H1 (cell line): Measurements from ENCODE around the gene CEP128. TPM values are rescaled to one million over a fixed set of nuclear protein-coding genes. Genes with fewer than 3 reads are reported as not detected.

Source experiments
- BRCA1 ChIP-seq: IDR thresholded peaks from 2 replicates; pipeline ENCODE4 v1.6.1; 2012; ENCODE audit warnings: low read depth, low read length, improper control_type of control experiment
- HDAC2 ChIP-seq, 2 experiments: fragments of 300-600 bp in 1 of 2; sonication (generic) in 1 of 2; IDR thresholded peaks; 2 replicates each; pipeline ENCODE4 v1.6.1; 2011 to 2012; ENCODE audit warnings: low read depth in 2 of 2, low read length in 2 of 2, mild to moderate bottlenecking in 2 of 2, moderate library complexity in 2 of 2, borderline replicate concordance in 1 of 2, inconsistent platforms in 1 of 2
- JUND ChIP-seq: IDR thresholded peaks from 2 replicates; pipeline ENCODE4 v1.6.1; 2011; ENCODE audit warnings: mild to moderate bottlenecking, improper control_type of control experiment, low read length
- MAFK ChIP-seq: IDR thresholded peaks from 2 replicates; pipeline ENCODE4 v1.6.1; 2012; ENCODE audit warnings: low read depth, mild to moderate bottlenecking, improper control_type of control experiment, low read length
- NANOG ChIP-seq: IDR thresholded peaks from 2 replicates; pipeline ENCODE4 v1.6.1; 2011; ENCODE audit warnings: low read length, low read depth, mild to moderate bottlenecking, inconsistent platforms; ENCODE audit not compliant: insufficient read depth, poor library complexity, severe bottlenecking
- SAP30 ChIP-seq: fragments of 300-600 bp; sonication (generic); IDR thresholded peaks from 2 replicates; pipeline ENCODE4 v1.7.1; 2012; ENCODE audit warnings: low read length, moderate library complexity, mild to moderate bottlenecking, inconsistent platforms; ENCODE audit not compliant: insufficient read depth, insufficient replicate concordance
- SIN3A ChIP-seq, 2 experiments: IDR thresholded peaks in 1 of 2; conservative IDR thresholded peaks in 1 of 2; 2 replicates each; pipeline ENCODE4 v1.6.1; 2011 to 2012; ENCODE audit warnings: low read length in 2 of 2, improper control_type of control experiment in 1 of 2, low read depth in 1 of 2, mild to moderate bottlenecking in 1 of 2
- polyA plus RNA-seq, 7 experiments: library from polyadenylated mRNA; depleted of rRNA in 3 of 7; stranded (reverse) in 5 of 7; unstranded in 2 of 7; fragments of >200 nt in 5 of 7; fragments of 200-250 nt in 2 of 7; gene quantifications; 1 replicate in 5 of 7; 2 replicates in 1 of 7; 4 replicates in 1 of 7; pipeline versions ENCODE4 v1.2.1 to v1.2.3, GENCODE V29; 2011 to 2013; ENCODE audit warnings: missing spikeins in 2 of 7, mixed read lengths in 2 of 7
- total RNA-seq: library from RNA; stranded (reverse); fragmentation: NEBNext Ultra II Directional; extraction: Animal tissue kit (Norgen Biotek cat#: 25700); gene quantifications from 2 replicates; pipeline ENCODE4 v1.2.1, GENCODE V29; 2021
- TF ChIP-seq, protein P1 (sequence below): fragments of 300-600 bp; sonication (generic); IDR thresholded peaks from 2 replicates; pipeline ENCODE4 v1.7.1; 2012; ENCODE audit warnings: low read length, moderate library complexity, mild to moderate bottlenecking, inconsistent platforms; ENCODE audit not compliant: insufficient replicate concordance

CEP128 gene
- total and polyA plus RNA-seq, 2 of the 8 experiments (the other 6 are each of a cell fraction or from before 2014, with no cell fraction given): 1.9 to 17.0 TPM

DNA sequence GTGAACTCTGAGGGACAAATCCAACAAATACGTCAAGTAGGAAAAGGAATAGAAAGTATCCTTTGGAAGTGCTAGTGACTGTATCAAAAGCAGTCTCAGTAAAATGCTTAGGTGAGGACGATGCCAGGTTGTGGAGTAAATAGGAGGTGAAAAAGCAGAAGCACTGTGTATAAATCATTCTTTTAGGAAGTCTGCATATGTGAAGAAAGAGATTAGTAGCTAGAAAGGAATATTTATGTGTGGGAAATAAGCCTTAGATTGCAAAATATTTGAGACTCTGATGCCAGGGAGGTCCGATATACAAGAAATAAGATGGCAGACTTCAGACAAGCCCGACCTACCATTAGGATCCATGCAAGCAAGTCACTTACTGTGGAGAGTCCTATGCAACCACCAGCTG, 7.9 kb downstream of the CEP128 start (continued):
- TF ChIP-seq HDAC2 (IDR thresholded peaks at IDR 0.05; ENCODE audit: borderline replicate concordance in 1 of 2, low read depth in 2 of 2, low read length in 2 of 2) (no peak), SIN3A (conservative IDR thresholded peaks at IDR 0.05 in 1 of 2, IDR thresholded peaks at IDR 0.05 in 1 of 2; ENCODE audit: low read depth in 1 of 2, low read length in 2 of 2) (no peak), SAP30 (no peak), NANOG (no peak), MAFK (no peak), JUND (no peak), BRCA1 (no peak)
- TF ChIP-seq, protein P1, sequence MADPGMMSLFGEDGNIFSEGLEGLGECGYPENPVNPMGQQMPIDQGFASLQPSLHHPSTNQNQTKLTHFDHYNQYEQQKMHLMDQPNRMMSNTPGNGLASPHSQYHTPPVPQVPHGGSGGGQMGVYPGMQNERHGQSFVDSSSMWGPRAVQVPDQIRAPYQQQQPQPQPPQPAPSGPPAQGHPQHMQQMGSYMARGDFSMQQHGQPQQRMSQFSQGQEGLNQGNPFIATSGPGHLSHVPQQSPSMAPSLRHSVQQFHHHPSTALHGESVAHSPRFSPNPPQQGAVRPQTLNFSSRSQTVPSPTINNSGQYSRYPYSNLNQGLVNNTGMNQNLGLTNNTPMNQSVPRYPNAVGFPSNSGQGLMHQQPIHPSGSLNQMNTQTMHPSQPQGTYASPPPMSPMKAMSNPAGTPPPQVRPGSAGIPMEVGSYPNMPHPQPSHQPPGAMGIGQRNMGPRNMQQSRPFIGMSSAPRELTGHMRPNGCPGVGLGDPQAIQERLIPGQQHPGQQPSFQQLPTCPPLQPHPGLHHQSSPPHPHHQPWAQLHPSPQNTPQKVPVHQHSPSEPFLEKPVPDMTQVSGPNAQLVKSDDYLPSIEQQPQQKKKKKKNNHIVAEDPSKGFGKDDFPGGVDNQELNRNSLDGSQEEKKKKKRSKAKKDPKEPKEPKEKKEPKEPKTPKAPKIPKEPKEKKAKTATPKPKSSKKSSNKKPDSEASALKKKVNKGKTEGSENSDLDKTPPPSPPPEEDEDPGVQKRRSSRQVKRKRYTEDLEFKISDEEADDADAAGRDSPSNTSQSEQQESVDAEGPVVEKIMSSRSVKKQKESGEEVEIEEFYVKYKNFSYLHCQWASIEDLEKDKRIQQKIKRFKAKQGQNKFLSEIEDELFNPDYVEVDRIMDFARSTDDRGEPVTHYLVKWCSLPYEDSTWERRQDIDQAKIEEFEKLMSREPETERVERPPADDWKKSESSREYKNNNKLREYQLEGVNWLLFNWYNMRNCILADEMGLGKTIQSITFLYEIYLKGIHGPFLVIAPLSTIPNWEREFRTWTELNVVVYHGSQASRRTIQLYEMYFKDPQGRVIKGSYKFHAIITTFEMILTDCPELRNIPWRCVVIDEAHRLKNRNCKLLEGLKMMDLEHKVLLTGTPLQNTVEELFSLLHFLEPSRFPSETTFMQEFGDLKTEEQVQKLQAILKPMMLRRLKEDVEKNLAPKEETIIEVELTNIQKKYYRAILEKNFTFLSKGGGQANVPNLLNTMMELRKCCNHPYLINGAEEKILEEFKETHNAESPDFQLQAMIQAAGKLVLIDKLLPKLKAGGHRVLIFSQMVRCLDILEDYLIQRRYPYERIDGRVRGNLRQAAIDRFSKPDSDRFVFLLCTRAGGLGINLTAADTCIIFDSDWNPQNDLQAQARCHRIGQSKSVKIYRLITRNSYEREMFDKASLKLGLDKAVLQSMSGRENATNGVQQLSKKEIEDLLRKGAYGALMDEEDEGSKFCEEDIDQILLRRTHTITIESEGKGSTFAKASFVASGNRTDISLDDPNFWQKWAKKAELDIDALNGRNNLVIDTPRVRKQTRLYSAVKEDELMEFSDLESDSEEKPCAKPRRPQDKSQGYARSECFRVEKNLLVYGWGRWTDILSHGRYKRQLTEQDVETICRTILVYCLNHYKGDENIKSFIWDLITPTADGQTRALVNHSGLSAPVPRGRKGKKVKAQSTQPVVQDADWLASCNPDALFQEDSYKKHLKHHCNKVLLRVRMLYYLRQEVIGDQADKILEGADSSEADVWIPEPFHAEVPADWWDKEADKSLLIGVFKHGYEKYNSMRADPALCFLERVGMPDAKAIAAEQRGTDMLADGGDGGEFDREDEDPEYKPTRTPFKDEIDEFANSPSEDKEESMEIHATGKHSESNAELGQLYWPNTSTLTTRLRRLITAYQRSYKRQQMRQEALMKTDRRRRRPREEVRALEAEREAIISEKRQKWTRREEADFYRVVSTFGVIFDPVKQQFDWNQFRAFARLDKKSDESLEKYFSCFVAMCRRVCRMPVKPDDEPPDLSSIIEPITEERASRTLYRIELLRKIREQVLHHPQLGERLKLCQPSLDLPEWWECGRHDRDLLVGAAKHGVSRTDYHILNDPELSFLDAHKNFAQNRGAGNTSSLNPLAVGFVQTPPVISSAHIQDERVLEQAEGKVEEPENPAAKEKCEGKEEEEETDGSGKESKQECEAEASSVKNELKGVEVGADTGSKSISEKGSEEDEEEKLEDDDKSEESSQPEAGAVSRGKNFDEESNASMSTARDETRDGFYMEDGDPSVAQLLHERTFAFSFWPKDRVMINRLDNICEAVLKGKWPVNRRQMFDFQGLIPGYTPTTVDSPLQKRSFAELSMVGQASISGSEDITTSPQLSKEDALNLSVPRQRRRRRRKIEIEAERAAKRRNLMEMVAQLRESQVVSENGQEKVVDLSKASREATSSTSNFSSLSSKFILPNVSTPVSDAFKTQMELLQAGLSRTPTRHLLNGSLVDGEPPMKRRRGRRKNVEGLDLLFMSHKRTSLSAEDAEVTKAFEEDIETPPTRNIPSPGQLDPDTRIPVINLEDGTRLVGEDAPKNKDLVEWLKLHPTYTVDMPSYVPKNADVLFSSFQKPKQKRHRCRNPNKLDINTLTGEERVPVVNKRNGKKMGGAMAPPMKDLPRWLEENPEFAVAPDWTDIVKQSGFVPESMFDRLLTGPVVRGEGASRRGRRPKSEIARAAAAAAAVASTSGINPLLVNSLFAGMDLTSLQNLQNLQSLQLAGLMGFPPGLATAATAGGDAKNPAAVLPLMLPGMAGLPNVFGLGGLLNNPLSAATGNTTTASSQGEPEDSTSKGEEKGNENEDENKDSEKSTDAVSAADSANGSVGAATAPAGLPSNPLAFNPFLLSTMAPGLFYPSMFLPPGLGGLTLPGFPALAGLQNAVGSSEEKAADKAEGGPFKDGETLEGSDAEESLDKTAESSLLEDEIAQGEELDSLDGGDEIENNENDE: no peak
